ENCODE data around the gene CDC42SE2.
"Not testable (repeated sequence)": the region's sequence is repeated elsewhere in the genome, so short reads cannot be mapped to it uniquely, and the experiment has no call there.

CDC42SE2 gene

GRCh38 chr5:131396630-131397273, 132.9 kb downstream of the CDC42SE2 start:
- no peak for DNase-seq

DNA sequence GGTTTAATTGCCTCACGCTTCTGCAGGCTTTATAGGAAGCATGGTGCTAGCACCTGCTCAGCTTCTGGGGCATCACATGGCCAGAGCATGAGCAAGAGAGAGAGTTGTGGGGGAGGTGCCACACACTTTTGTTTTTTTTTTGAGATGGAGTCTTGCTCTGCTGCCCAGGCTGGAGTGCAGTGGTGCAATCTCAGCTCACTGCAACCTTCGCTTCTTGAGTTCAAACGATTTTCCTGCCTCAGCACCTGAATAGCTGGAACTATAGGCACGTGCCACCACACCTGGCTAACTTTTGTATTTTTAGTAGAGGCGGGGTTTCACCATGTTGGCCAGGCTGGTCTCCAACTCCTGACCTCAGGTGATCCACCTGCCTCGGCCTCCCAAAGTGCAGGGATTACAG, 135.2 kb downstream of the CDC42SE2 start:
- DNase-seq: not testable (repeated sequence)

- DNase-seq: no peak
These were observed 136.7 kb downstream of the CDC42SE2 start for GRCh38 chr5:131400585-131400984.

DNA sequence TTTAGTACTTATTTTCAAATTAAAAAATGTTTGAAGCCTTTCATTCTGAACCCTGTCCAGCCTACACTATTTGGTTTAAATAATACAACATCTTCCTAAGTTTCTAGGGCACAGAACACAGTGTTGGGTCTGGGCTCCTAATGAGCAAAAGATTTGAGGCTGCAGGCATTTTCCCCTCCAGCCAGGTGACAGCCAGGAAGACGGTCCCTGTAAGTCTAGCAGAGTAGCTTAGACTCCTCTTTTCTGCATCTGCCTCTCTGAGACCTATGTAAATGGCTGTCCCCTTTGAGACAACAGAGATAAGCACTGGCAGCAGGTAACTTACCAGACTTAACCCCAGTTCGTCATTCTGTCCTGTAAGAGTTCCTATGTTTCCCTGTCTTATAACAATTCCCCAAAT, 141.8 kb downstream of the CDC42SE2 start:
- DNase-seq: no peak

DNA sequence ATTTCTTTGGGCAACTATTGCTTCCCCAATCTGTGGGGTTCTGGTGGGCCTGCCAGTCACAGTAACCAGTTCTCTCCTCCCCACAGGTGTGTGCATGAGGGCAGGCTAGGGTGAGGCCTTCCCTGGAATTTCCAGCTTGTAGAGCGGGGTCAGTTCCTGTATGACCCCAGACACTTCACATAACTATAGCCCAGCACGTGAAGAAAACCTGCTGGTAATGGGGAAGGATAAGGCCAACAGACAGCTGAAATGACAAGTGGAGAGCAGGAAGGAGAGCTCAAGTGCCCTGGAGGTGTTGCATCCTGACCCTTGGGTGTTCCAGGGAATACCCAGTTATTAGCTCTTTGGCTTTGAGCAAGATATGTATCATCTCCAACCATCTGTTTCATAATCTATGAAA, 142.2 kb downstream of the CDC42SE2 start:
- DNase-seq: no peak

- DNase-seq: no peak
These were observed 143.3 kb downstream of the CDC42SE2 start for GRCh38 chr5:131406975-131407638.

GRCh38 chr5:131413605-131414559, 150.0 kb downstream of the CDC42SE2 start:
- no peak for DNase-seq

DNA sequence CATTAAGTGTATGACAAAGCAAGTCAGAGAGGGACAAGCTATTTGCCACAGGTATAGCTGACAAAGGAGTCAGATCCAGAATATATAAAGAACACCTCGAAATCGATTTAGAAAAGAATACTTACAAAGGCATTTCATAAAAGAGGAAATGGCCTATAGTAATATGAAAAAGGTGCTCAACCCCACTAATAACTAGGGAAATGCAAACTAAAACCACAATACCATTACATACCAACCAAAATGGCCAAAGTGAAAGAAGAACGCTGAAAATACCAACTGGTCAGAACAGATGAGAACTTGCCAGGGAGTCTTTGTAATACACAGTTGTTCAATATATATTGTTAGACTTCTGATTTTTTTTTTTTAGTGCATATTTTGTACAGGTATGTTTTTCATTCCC, 152.9 kb downstream of the CDC42SE2 start:
- no peak for DNase-seq

- DNase-seq: peak in 1 of 2 experiments; percentile 17
These were observed 153.5 kb downstream of the CDC42SE2 start for GRCh38 chr5:131417240-131417869.

DNA sequence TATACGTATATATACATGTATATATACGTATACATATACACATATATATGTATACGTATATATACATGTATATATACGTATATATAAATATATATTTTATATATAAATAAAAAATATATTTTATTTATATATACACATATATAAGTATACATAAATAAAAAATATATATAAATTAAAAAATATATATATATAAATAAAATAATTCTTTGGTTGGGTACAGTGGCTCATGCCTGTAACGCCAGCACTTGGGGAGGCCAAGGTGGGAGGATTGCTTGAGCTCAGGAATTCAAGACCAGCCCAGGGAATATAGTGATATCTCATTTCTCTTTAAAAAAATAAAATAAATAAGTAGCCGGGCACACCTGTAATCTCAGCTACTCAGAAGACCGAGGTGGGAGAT, 155.0 kb downstream of the CDC42SE2 start:
- no peak for DNase-seq

DNA sequence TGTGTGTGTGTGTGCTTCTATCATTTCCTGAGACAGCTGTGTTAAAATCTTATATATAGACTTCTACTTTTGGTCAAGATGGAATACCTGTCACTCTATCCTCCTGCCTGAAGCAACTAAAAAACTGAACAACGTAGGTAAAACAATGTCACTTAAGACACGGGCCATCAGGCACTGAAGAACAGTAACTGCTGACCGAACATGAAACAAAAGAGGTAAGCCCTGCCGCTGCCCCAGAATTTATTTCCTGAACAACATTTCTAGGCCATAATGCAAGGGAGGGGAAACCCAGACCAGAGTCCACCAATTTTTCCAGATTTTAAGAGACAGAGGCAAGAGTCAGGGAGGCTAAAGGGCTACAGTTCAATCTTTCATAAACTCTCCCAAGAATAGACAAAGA, 156.0 kb downstream of the CDC42SE2 start:
- DNase-seq: no peak

GRCh38 chr5:131423056-131423455, 159.2 kb downstream of the CDC42SE2 start:
- peak in 1 of 2 experiments; percentile 2 for DNase-seq

- no peak for DNase-seq
These were observed 162.2 kb downstream of the CDC42SE2 start for GRCh38 chr5:131426011-131426410.

GRCh38 chr5:131430794-131431193, 166.9 kb downstream of the CDC42SE2 start:
- DNase-seq: no peak

DNA sequence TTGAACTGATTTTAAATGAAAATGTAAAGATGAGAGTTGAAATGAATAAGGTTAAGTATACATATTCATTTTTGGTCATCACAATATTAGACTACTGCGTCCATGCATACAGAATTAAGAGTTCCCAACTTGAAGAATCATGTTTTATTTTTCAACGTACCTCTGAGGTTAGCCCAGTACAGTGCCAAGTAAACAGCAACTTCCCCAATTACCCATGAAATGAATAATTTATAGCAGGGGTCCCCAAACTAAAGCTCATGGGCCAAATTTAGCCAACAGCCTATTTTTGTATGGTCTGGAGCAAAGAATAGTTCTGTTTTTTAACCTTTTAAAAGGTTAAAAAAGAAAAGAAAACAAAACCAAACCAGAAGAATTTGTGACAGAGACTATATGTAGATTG, 167.9 kb downstream of the CDC42SE2 start:
- no peak for DNase-seq

DNA sequence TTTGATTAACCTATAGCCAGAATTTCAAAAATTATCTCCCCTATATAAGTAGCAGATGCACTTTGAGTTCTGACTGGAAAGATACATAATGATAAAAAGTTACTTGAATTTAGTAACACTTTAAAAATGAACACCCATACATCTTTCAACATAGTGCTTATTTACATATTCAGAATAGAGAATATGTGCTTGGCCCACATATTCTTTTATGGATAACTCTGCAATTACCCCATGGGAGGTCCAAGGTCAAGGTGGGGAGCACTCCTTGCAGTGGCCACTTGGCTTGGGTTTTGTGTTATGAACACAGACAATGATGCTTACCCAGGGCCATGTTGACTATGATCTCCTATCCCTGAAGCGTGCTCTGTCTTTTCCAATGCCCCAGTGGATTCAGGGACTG, 169.3 kb downstream of the CDC42SE2 start:
- no peak for DNase-seq

DNA sequence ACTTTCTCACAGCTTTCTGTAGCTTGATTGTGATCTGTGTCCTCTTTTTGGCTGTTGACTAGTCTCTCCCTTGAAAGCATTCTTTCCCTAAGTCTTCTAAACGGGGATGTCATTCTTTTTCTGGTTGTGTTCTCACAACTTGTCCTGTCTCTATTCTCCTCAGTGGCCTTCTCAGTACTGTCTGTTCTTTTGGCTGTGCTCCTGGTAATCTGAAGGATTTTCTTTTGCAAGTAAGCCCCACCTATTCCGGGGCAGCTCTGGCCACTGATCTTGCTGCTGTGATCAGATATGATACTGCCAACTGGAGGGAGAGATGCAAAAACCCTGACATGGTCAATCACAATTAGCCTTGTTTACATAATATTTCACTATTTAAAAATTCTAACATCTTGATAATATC, 172.2 kb downstream of the CDC42SE2 start:
- DNase-seq: no peak

DNA sequence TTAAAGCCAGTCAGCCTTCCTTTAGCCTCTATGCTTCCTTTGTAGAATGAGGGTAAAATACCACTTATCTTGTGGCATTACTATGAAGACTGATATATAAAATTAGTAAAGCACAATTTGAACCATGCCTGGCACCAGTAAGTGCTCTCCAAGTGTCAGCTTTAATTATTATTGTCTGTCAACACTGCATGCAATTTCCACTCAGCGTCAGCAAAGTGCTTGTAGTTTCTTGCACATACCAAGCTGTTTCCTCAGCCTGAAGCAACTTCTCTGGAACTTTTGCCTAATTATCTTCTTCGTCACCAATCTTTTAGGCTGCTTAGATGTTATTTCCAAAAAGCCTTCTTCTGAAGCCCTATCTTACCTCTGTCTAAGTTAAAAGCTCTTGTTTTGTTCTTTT, 177.3 kb downstream of the CDC42SE2 start:
- DNase-seq: no peak

Measured in NCI-H1930 (cell line).